GM18505 (cell line): ENCODE results near the gene IL13RA2.

Experiments used
- ATAC-seq: cut with Tn5 transposase; IDR thresholded peaks from one replicate; pipeline ENCODE4 v1.9.1; 2021; ENCODE audit not compliant: unreplicated experiment
- POLR2A ChIP-seq: IDR thresholded peaks from 4 replicates; pipeline ENCODE4 v1.6.1; 2011; ENCODE audit warnings: borderline replicate concordance; ENCODE audit not compliant: insufficient read depth, insufficient read length; ENCODE audit errors: extremely low read depth

IL13RA2 gene

DNA sequence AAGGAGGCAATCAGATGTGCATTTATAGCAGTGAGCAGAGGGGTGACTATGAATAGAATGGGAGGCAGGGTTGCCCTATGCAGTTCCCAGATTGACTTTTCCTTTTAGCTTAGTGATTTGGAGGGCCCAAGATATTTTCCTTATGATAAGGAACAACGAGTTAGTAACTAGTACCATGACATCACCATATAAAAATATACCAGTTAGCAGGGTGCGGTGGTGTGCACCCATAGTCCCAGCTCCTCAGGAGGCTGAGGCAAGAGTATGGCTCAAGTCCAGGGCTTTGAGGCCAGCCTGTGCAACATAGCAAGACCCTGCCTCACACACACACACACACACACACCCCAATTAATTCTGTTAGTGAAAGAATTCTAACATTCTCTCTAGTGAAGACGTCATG is 53.0 kb downstream of the IL13RA2 start:
- TF ChIP-seq POLR2A = no peak
- ATAC-seq = no peak

DNA sequence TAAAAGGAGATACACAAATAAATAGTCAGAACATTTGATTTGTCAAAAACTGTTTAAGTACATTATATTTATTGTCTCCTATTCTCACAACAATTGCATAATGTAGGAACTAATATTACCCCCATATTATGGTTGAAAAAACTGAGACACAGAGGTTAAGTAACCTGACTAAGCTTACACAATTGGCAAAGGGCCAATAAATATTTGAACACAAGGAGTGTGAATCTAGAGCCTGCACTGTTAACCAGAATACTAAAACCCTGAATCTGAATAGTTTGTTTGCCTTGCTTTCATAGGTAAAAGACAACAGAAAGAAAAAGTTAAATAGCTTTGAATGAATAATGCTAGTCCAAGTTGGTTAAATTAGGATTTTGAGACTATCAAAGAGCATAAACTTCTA is 55.2 kb downstream of the IL13RA2 start:
- ATAC-seq = no peak
- TF ChIP-seq POLR2A = no peak

DNA sequence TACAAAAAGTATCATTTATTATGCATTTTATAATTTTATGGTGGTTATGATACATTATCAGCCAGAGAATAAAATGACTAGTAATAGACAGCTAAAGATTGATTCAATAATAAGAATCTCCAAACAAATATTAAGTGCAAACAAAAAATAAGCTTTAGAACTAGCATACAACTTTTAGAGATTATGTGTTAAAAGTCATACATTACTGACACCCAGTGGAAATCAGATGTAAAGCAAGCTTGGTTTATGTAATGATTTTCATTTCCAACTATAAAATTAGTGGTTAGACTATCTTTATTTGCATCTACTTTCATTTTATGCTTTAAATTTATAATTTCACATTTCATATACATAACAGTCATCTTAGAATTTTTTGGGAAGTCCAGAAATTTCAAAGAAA is 57.7 kb downstream of the IL13RA2 start:
- ATAC-seq = no peak
- no peak for TF ChIP-seq POLR2A
